ENCODE results near the gene RPTOR.
"Not testable (repeated sequence)": the region's sequence is repeated elsewhere in the genome, so short reads cannot be mapped to it uniquely, and the experiment has no call there.

Gene RPTOR

GRCh38 chr17:80871341-80871740, 326.7 kb downstream of the RPTOR start:
- no peak for DNase-seq

- no peak for DNase-seq
Measured at GRCh38 chr17:80872001-80872500, 327.4 kb downstream of the RPTOR start.

GRCh38 chr17:80872501-80873306, 328.1 kb downstream of the RPTOR start:
- DNase-seq: no peak

GRCh38 chr17:80873307-80873951, 328.8 kb downstream of the RPTOR start:
- DNase-seq: no peak

GRCh38 chr17:80874866-80875445, 330.3 kb downstream of the RPTOR start:
- no peak for DNase-seq

GRCh38 chr17:80875480-80875995, 330.9 kb downstream of the RPTOR start:
- DNase-seq: not testable (repeated sequence)

GRCh38 chr17:80876456-80876949, 331.9 kb downstream of the RPTOR start:
- DNase-seq: not testable (repeated sequence)

GRCh38 chr17:80876950-80877728, 332.5 kb downstream of the RPTOR start:
- peak in 2 of 4 experiments; percentile 43 to 51 for DNase-seq

GRCh38 chr17:80877729-80878303, 333.2 kb downstream of the RPTOR start:
- no peak for DNase-seq

- no peak for DNase-seq
Measured at GRCh38 chr17:80878876-80879722, 334.5 kb downstream of the RPTOR start.

GRCh38 chr17:80879723-80880647, 335.3 kb downstream of the RPTOR start:
- DNase-seq: no peak

GRCh38 chr17:80880648-80880985, 336.0 kb downstream of the RPTOR start:
- DNase-seq: no peak

GRCh38 chr17:80881306-80881705, 336.7 kb downstream of the RPTOR start:
- no peak for DNase-seq

GRCh38 chr17:80882323-80882722, 337.7 kb downstream of the RPTOR start:
- DNase-seq: no peak

- no peak for DNase-seq
Measured at GRCh38 chr17:80882926-80883685, 338.5 kb downstream of the RPTOR start.

GRCh38 chr17:80883831-80884735, 339.4 kb downstream of the RPTOR start:
- DNase-seq: no peak

GRCh38 chr17:80884811-80885210, 340.2 kb downstream of the RPTOR start:
- no peak for DNase-seq

GRCh38 chr17:80885947-80886582, 341.4 kb downstream of the RPTOR start:
- DNase-seq: no peak
